IMR-90 (cell line): Measurements from ENCODE around the gene WASF3. TPM values are rescaled to one million over a fixed set of nuclear protein-coding genes. Genes with fewer than 3 reads are reported as not detected.

ENCODE experiments used
- ATAC-seq: fragments of 200-7000 bp; cut with Tn5 transposase; 2 replicates; pipeline ENCODE4 v1.9.1; 2020; ENCODE audit warnings: low read depth, mild to moderate bottlenecking, moderate library complexity
- BruUV-seq: library from RNA; stranded (reverse); fragments of 400-500 nt; replicated peaks from 2 replicates; lab custom pipeline; 2021; lab: Mats Ljungman, UMichigan
- CTCF ChIA-PET: fragments of 300-600 bp; formaldehyde crosslinking; extraction: SDS; loops from one replicate; lab custom pipeline; 2021; ENCODE audit warnings: antibody characterized with exemption; lab: Yijun Ruan, JAX
- POLR2A ChIA-PET: fragments of 300-600 bp; sonication (Branson Sonifier 250); formaldehyde crosslinking; loops from one replicate; lab custom pipeline; 2022; ENCODE audit warnings: antibody characterized with exemption; ENCODE audit not compliant: unreplicated experiment; lab: Charles Lee
- DNase-seq: peaks from one replicate; pipeline ENCODE4 v3.0.0; 2013
- H2AFZ ChIP-seq: replicated peaks from 2 replicates; pipeline ENCODE3; 2013; ENCODE audit warnings: low read length, mild to moderate bottlenecking; ENCODE audit not compliant: poor library complexity
- H2AK5ac ChIP-seq: 2 replicates; pipeline ENCODE4 v1.6.1; 2013; ENCODE audit warnings: low read depth, low read length, inconsistent platforms
- H2AK9ac ChIP-seq: replicated peaks from 2 replicates; pipeline ENCODE3; 2013; ENCODE audit warnings: mild to moderate bottlenecking, low read depth, low read length, moderate library complexity; ENCODE audit not compliant: poor library complexity
- H2BK120ac ChIP-seq: 2 replicates; pipeline ENCODE4 v1.6.1; 2013; ENCODE audit warnings: low read depth, low read length, inconsistent platforms
- H2BK15ac ChIP-seq: 3 replicates; pipeline ENCODE4 v1.6.1; 2013; ENCODE audit warnings: low read depth, low read length, inconsistent platforms
- H2BK20ac ChIP-seq: 2 replicates; pipeline ENCODE4 v1.6.1; 2013; ENCODE audit warnings: low read depth, mild to moderate bottlenecking, inconsistent platforms, low read length, moderate library complexity
- H2BK5ac ChIP-seq: 2 replicates; pipeline ENCODE4 v1.6.1; 2013; ENCODE audit warnings: mild to moderate bottlenecking, low read depth, low read length, inconsistent platforms; ENCODE audit not compliant: poor library complexity, severe bottlenecking
- H3K14ac ChIP-seq: replicated peaks from 2 replicates; pipeline ENCODE4 v1.6.1; 2013; ENCODE audit warnings: low read depth, low read length, inconsistent platforms
- H3K18ac ChIP-seq: 2 replicates; pipeline ENCODE4 v1.6.1; 2013; ENCODE audit warnings: low read depth, low read length, control low read depth
- H3K23ac ChIP-seq: 2 replicates; pipeline ENCODE4 v1.6.1; 2013; ENCODE audit warnings: low read depth, low read length, inconsistent platforms
- H3K27ac ChIP-seq: 2 replicates; pipeline ENCODE4 v1.5.1; 2013; ENCODE audit warnings: mild to moderate bottlenecking, control low read depth, low read length; ENCODE audit not compliant: insufficient read depth
- H3K27me3 ChIP-seq: 2 replicates; pipeline ENCODE4 v1.6.1; 2013; ENCODE audit warnings: low read length; ENCODE audit not compliant: control insufficient read depth, insufficient read depth
- H3K36me3 ChIP-seq: 2 replicates; pipeline ENCODE4 v1.6.1; 2013; ENCODE audit warnings: low read length, mixed read lengths; ENCODE audit not compliant: control insufficient read depth, insufficient read depth
- H3K4ac ChIP-seq: 2 replicates; pipeline ENCODE4 v1.6.1; 2013; ENCODE audit warnings: low read depth, low read length, inconsistent platforms
- H3K4me1 ChIP-seq: 2 replicates; pipeline ENCODE4 v1.6.1; 2013; ENCODE audit warnings: low read length, mixed read lengths; ENCODE audit not compliant: control insufficient read depth, insufficient read depth
- H3K4me2 ChIP-seq: 2 replicates; pipeline ENCODE4 v1.6.1; 2013; ENCODE audit warnings: low read depth, mild to moderate bottlenecking, control low read depth, low read length, moderate library complexity
- H3K4me3 ChIP-seq: 2 replicates; pipeline ENCODE4 v1.5.1; 2013; ENCODE audit warnings: low read depth, mild to moderate bottlenecking, control low read depth, low read length, moderate library complexity; ENCODE audit not compliant: insufficient read depth
- H3K56ac ChIP-seq: 2 replicates; pipeline ENCODE4 v1.6.1; 2013; ENCODE audit warnings: low read length, inconsistent platforms; ENCODE audit not compliant: insufficient read depth; ENCODE audit errors: extremely low read depth
- H3K79me1 ChIP-seq, 2 experiments: 2 replicates each; pipeline ENCODE4 v1.6.1; 2013; ENCODE audit warnings: low read length in 2 of 2, inconsistent platforms in 1 of 2, low read depth in 1 of 2
- H3K9ac ChIP-seq: 2 replicates; pipeline ENCODE4 v1.6.1; 2013; ENCODE audit warnings: low read depth, low read length, control low read depth
- H3K9me1 ChIP-seq: 2 replicates; pipeline ENCODE4 v1.6.1; 2013; ENCODE audit warnings: low read length, inconsistent platforms; ENCODE audit not compliant: insufficient read depth
- H3K9me3 ChIP-seq: 2 replicates; pipeline ENCODE4 v1.6.1; 2013; ENCODE audit warnings: low read length; ENCODE audit not compliant: control insufficient read depth, insufficient read depth
- H4K20me1 ChIP-seq: 2 replicates; pipeline ENCODE4 v1.6.1; 2013; ENCODE audit warnings: low read length, inconsistent platforms; ENCODE audit not compliant: insufficient read depth
- H4K5ac ChIP-seq: 2 replicates; pipeline ENCODE4 v1.6.1; 2013; ENCODE audit warnings: mild to moderate bottlenecking, low read depth, low read length, control low read depth
- H4K8ac ChIP-seq, 2 experiments: 2 replicates each; pipeline ENCODE4 v1.6.1; 2013; ENCODE audit warnings: low read depth in 2 of 2, low read length in 2 of 2, control low read depth in 1 of 2, inconsistent platforms in 1 of 2
- H4K91ac ChIP-seq: 2 replicates; pipeline ENCODE4 v1.6.1; 2013; ENCODE audit warnings: low read depth, low read length, inconsistent platforms; ENCODE audit not compliant: insufficient read depth
- MAFK ChIP-seq: IDR thresholded peaks from 2 replicates; pipeline ENCODE4 v1.6.1; 2012; ENCODE audit warnings: low read depth, low read length, improper control_type of control experiment
- NFE2L2 ChIP-seq: fragments of 150-350 bp; IDR thresholded peaks from 2 replicates; pipeline ENCODE4 v1.6.1; 2016; ENCODE audit warnings: low read depth, mild to moderate bottlenecking, low read length
- WGBS, 2 experiments: methylation state at CpG; one replicate each; pipeline versions ENCODE4 v1.1.5 to v1.1.7; 2013; ENCODE audit warnings: missing lambda C conversion rate in 2 of 2; ENCODE audit not compliant: insufficient read length in 1 of 2; ENCODE audit errors: extremely low coverage in 2 of 2; 5-methylcytosine and 5-hydroxymethylcytosine counted together
- dilution Hi-C: fragments of 300-500 bp; cut with HindIII; formaldehyde crosslinking; loops from one replicate; pipeline ENCODE4 v1.14.3; 2018; ENCODE audit warnings: low sequenced_read_pairs; ENCODE audit not compliant: unreplicated experiment
- in situ Hi-C: fragments of 300-500 bp; cut with MboI; formaldehyde crosslinking; loops from 3 replicates; pipeline ENCODE4 v1.14.3; 2019; ENCODE audit warnings: low sequenced_read_pairs, inconsistent platforms, mixed read lengths
- intact Hi-C: fragments of 100-400 bp; cut with micrococcal nuclease; formaldehyde crosslinking; loops from 2 replicates; pipeline ENCODE4 v1.10.0; 2022
- polyA plus RNA-seq, 3 experiments: library from polyadenylated mRNA; depleted of rRNA; stranded (reverse); fragments of >200 nt; gene quantifications; 2 replicates each; pipeline ENCODE4 v1.2.3, GENCODE V29; 2012; ENCODE audit warnings: low replicate concordance in 1 of 3
- total RNA-seq: library from RNA; depleted of rRNA; stranded (reverse); fragments of >200 nt; gene quantifications from 2 replicates; pipeline ENCODE4 v1.2.3, GENCODE V29; 2012

WASF3 gene
- total and polyA plus RNA-seq, 2 of the 4 experiments (the other 2 are of a cell fraction), result 4.3 to 11.4 TPM

DNA sequence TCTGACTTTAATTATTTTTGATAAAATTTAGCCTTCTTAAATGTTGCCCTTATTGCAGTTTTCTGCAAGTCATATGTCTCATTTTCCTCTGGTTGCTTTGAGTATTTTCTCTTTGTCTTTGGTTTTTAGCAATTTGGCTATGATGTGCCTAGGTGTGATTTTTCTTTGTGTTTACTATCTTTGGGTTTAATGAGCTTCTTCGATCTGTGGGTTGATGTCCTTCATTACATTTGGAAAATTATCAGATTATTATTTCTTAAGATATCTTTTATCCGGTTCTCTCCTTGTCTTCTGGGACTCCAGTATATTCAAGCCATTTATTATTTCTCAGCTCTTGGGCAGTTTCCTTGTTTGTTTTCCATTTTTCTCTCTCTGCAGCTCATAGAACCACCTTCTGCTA lies 39.0 kb downstream of the WASF3 start:
- Histone ChIP-seq H4K20me1 (peaks cover 31% of the 10 kb centered on the region; the same call in 1 of the 2 replicates), H3K14ac (no peak overlapping the region), H3K9me3 (no peaks in the 10 kb centered on the region; the same call in 1 of the 2 replicates), H3K9me1 (peaks cover 2% of the 10 kb centered on the region; the same call in 1 of the 2 replicates), H3K56ac (no peak overlapping the region), H2BK20ac (no peak overlapping the region), H4K8ac (no peak overlapping the region), H2AK5ac (no peak overlapping the region), H4K5ac (no peak overlapping the region), H2BK5ac (no peak overlapping the region), H2AFZ (no peak overlapping the region), H3K27ac (no peak overlapping the region), H3K18ac (no peak overlapping the region), H3K4me1 (peaks cover 9% of the 10 kb centered on the region), H3K23ac (no peak overlapping the region), H4K91ac (no peak overlapping the region), H3K27me3 (no peaks in the 10 kb centered on the region), H2AK9ac (no peak overlapping the region), H3K79me1 (peaks cover 25 to 50% of the 10 kb centered on the region in 2 experiments), H3K4ac (no peak overlapping the region), H3K4me3 (no peak overlapping the region), H2BK15ac (no peak overlapping the region), H2BK120ac (no peak overlapping the region), H3K36me3 (no peaks in the 10 kb centered on the region), H3K9ac (no peak overlapping the region), H3K4me2 (no peak overlapping the region)
- in situ Hi-C loops (no loop called here), intact Hi-C loops (no loop called here), dilution Hi-C loops (no loop called here)
- BruUV-seq, result no TSS peak
- ChIA-PET CTCF (no interaction called here), POLR2A (interaction anchor here (0.7 kb wide), 1 partner anchor 15 kb away, joined by 3 read pairs; no protein-coding TSS in a partner anchor)
- TF ChIP-seq NFE2L2, result no peak
- TF ChIP-seq MAFK, result no peak
- no peak for ATAC-seq
- no CpG with 5 or more reads among the region's 2 CpGs for WGBS, 2 experiments
- no peak for DNase-seq
